ENCODE measurements around the gene ADAMTS18.

ADAMTS18 gene

DNA sequence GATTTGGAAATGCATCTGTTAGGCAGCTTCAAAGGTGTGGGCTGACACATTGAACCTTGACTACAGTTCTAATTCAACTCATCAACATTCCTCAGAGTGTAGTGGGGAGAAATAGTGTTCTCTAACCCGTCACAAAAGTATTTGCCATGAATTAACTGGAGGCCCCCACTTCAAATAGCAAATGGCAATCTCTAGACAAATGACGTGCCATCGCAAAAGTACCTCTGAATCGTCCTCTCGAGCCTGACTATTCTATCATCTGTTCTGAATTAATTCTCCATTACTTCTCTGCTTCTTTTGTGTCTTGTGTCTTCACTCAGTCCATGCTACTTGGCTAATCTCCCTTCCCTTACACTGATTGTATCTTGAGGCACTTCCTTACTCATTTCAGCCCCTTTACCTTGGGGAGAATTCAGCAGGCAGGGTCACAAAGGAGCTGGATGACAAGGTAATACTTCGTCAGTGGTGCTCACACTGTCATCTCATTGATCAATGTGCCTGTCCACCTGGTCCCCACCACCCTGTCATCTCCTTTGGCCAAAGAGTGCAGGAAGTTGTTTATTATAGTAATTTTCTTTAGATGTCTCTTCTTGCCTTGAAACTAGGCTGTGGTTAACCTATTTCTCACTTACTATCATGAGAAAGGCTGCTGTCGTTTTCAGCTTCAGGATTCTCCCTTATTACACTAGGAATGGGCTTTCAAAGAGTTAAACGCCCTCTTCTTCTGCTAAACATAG is 127.2 kb downstream of the ADAMTS18 start:
- no peak for TF ChIP-seq SIN3A (IDR thresholded peaks at IDR 0.05; ENCODE audit: borderline replicate concordance, insufficient read depth, low read length)
- no peak for TF ChIP-seq FOXP2 (optimal IDR thresholded peaks at IDR 0.05; ENCODE audit: borderline replicate concordance, extremely low read depth, extremely low read length, insufficient read depth)
- TF ChIP-seq, protein P1, sequence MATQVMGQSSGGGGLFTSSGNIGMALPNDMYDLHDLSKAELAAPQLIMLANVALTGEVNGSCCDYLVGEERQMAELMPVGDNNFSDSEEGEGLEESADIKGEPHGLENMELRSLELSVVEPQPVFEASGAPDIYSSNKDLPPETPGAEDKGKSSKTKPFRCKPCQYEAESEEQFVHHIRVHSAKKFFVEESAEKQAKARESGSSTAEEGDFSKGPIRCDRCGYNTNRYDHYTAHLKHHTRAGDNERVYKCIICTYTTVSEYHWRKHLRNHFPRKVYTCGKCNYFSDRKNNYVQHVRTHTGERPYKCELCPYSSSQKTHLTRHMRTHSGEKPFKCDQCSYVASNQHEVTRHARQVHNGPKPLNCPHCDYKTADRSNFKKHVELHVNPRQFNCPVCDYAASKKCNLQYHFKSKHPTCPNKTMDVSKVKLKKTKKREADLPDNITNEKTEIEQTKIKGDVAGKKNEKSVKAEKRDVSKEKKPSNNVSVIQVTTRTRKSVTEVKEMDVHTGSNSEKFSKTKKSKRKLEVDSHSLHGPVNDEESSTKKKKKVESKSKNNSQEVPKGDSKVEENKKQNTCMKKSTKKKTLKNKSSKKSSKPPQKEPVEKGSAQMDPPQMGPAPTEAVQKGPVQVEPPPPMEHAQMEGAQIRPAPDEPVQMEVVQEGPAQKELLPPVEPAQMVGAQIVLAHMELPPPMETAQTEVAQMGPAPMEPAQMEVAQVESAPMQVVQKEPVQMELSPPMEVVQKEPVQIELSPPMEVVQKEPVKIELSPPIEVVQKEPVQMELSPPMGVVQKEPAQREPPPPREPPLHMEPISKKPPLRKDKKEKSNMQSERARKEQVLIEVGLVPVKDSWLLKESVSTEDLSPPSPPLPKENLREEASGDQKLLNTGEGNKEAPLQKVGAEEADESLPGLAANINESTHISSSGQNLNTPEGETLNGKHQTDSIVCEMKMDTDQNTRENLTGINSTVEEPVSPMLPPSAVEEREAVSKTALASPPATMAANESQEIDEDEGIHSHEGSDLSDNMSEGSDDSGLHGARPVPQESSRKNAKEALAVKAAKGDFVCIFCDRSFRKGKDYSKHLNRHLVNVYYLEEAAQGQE (IDR thresholded peaks at IDR 0.05; ENCODE audit: insufficient read depth in 1 of 2, low read depth in 2 of 2, low read length in 2 of 2), result no peak
- TF ChIP-seq TAF1 (IDR thresholded peaks at IDR 0.05; ENCODE audit: borderline replicate concordance, insufficient read depth, low read length), result no peak
- TF ChIP-seq POLR2AphosphoS5 (IDR thresholded peaks at IDR 0.05; ENCODE audit: low read depth, low read length), result no peak

DNA sequence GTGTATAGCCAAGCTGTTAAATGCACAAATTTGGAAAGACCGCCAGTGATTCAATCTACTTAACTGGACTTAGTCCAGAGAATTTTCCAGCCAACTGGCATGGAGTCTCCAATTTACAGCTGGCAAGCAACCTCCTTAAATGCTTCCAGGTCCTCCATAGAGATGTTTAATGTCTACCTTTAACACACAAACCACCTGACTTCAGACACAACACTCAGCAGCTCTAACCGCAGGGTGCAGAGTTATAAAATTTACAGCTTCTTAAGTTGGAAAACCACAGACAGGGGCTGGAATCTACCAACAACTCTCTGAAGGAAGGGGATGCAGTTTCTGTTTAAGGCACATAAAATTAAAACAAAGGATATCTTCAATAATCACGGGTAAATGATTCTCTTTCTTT is 128.8 kb downstream of the ADAMTS18 start:
- no peak for TF ChIP-seq TAF1 (IDR thresholded peaks at IDR 0.05; ENCODE audit: borderline replicate concordance, insufficient read depth, low read length)
- TF ChIP-seq FOXP2 (optimal IDR thresholded peaks at IDR 0.05; ENCODE audit: borderline replicate concordance, extremely low read depth, extremely low read length, insufficient read depth), result no peak
- TF ChIP-seq, protein P1 (IDR thresholded peaks at IDR 0.05; ENCODE audit: insufficient read depth in 1 of 2, low read depth in 2 of 2, low read length in 2 of 2), result no peak
- TF ChIP-seq POLR2AphosphoS5 (IDR thresholded peaks at IDR 0.05; ENCODE audit: low read depth, low read length), result no peak
- no peak for TF ChIP-seq SIN3A (IDR thresholded peaks at IDR 0.05; ENCODE audit: borderline replicate concordance, insufficient read depth, low read length)

DNA sequence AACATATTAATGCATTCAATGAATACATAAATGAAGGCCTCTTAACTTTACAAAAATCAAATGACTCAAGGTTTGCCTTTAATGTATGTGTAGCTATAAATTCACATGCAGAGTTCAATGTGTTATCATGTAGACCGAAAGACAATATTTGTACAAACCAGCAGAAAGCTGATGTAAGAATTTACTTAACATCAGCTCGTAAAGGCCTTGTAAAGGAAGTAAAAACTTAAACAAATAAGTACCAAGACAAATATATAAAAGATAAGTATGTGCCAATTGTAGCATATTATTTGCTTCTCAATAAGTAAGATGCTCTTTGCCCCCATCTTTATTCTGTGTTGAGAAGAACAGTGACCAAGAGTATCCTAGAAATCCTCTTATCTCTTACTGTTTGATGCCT is 130.0 kb downstream of the ADAMTS18 start:
- TF ChIP-seq, protein P1 (IDR thresholded peaks at IDR 0.05; ENCODE audit: insufficient read depth in 1 of 2, low read depth in 2 of 2, low read length in 2 of 2), result no peak
- TF ChIP-seq SIN3A (IDR thresholded peaks at IDR 0.05; ENCODE audit: borderline replicate concordance, insufficient read depth, low read length) (no peak), POLR2AphosphoS5 (IDR thresholded peaks at IDR 0.05; ENCODE audit: low read depth, low read length) (no peak), FOXP2 (optimal IDR thresholded peaks at IDR 0.05; ENCODE audit: borderline replicate concordance, extremely low read depth, extremely low read length, insufficient read depth) (no peak), TAF1 (IDR thresholded peaks at IDR 0.05; ENCODE audit: borderline replicate concordance, insufficient read depth, low read length) (no peak)

DNA sequence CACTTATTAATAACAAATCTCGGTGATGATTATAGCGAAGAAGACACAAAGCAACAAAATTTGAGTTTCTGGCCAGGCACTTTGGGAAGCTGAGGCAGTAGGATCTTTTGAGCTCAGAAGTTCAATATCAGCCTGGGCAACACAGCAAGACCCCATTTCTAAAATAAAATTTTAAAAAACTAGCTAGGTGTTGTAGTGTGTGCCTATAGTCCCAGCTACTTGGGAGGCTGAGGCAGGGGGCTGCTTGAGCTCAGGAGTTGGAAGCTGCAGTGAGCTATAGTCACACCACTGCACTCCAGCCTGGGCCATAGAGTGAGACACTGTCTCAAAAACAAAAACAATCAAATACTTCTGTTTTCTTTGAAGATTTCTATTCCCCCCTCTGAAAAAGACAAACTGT is 130.7 kb downstream of the ADAMTS18 start:
- TF ChIP-seq FOXP2 (optimal IDR thresholded peaks at IDR 0.05; ENCODE audit: borderline replicate concordance, extremely low read depth, extremely low read length, insufficient read depth), result no peak
- TF ChIP-seq, protein P1 (IDR thresholded peaks at IDR 0.05; ENCODE audit: insufficient read depth in 1 of 2, low read depth in 2 of 2, low read length in 2 of 2), result no peak
- no peak for TF ChIP-seq SIN3A (IDR thresholded peaks at IDR 0.05; ENCODE audit: borderline replicate concordance, insufficient read depth, low read length)
- no peak for TF ChIP-seq POLR2AphosphoS5 (IDR thresholded peaks at IDR 0.05; ENCODE audit: low read depth, low read length)
- no peak for TF ChIP-seq TAF1 (IDR thresholded peaks at IDR 0.05; ENCODE audit: borderline replicate concordance, insufficient read depth, low read length)
